HuH-7 (cell line): ENCODE results near the gene PRKCE.

Experiments used
- DNase-seq: peaks from one replicate; pipeline ENCODE4 v3.0.0; 2011; ENCODE audit warnings: low spot score

PRKCE gene

GRCh38 chr2:46170026-46170425 lies 518.6 kb downstream of the PRKCE start:
- no peak for DNase-seq

GRCh38 chr2:46170611-46171350 lies 519.3 kb downstream of the PRKCE start:
- no peak for DNase-seq

- no peak for DNase-seq
These were observed 520.0 kb downstream of the PRKCE start for GRCh38 chr2:46171411-46171953.

- DNase-seq: no peak
These were observed 520.6 kb downstream of the PRKCE start for GRCh38 chr2:46171996-46172546.

GRCh38 chr2:46173030-46173429 lies 521.6 kb downstream of the PRKCE start:
- DNase-seq: no peak

- DNase-seq: no peak
These were observed 522.3 kb downstream of the PRKCE start for GRCh38 chr2:46173636-46174250.

- no peak for DNase-seq
These were observed 523.1 kb downstream of the PRKCE start for GRCh38 chr2:46174345-46175170.

GRCh38 chr2:46175419-46175818 lies 523.9 kb downstream of the PRKCE start:
- DNase-seq: no peak

- DNase-seq: no peak
These were observed 526.1 kb downstream of the PRKCE start for GRCh38 chr2:46177461-46178089.

- no peak for DNase-seq
These were observed 527.7 kb downstream of the PRKCE start for GRCh38 chr2:46179037-46179621.

- no peak for DNase-seq
These were observed 528.7 kb downstream of the PRKCE start for GRCh38 chr2:46180189-46180588.

- no peak for DNase-seq
These were observed 529.8 kb downstream of the PRKCE start for GRCh38 chr2:46181306-46181705.

- no peak for DNase-seq
These were observed 530.5 kb downstream of the PRKCE start for GRCh38 chr2:46181789-46182530.

GRCh38 chr2:46183426-46183825 lies 532.0 kb downstream of the PRKCE start:
- DNase-seq: no peak

- peak; percentile 38 for DNase-seq
These were observed 533.5 kb downstream of the PRKCE start for GRCh38 chr2:46184794-46185583.

- no peak for DNase-seq
These were observed 535.7 kb downstream of the PRKCE start for GRCh38 chr2:46187112-46187618.

GRCh38 chr2:46188041-46188716 lies 536.7 kb downstream of the PRKCE start:
- DNase-seq: no peak

- no peak for DNase-seq
These were observed 541.9 kb downstream of the PRKCE start for GRCh38 chr2:46193356-46193755.

GRCh38 chr2:46193855-46194254 lies 542.4 kb downstream of the PRKCE start:
- no peak for DNase-seq
